HG02678 (cell line): ENCODE data around the gene STX1B.

Source experiments
- ATAC-seq: cut with Tn5 transposase; IDR thresholded peaks from one replicate; pipeline ENCODE4 v1.9.1; 2021; ENCODE audit warnings: mild to moderate bottlenecking, moderate library complexity; ENCODE audit not compliant: unreplicated experiment

Gene STX1B

DNA sequence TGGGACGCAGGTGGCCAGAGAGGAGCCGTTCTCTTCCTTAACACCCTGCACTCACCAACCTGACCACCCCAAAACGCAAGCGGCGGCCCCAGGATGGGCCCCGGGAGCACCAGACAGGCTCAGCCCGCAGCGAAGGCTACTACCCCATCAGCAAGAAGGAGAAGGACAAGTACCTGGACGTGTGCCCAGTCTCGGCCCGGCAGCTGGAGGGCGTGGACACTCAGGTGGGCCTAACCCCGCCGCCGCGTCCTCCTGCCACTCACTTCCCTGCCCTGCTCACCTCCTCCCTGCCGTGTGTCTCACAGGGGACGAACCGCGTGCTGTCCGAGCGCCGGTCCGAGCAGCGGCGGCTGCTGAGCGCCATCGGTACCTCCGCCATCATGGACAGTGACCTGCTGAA lies 30.0 kb downstream of the STX1B start:
- ATAC-seq, result no peak

DNA sequence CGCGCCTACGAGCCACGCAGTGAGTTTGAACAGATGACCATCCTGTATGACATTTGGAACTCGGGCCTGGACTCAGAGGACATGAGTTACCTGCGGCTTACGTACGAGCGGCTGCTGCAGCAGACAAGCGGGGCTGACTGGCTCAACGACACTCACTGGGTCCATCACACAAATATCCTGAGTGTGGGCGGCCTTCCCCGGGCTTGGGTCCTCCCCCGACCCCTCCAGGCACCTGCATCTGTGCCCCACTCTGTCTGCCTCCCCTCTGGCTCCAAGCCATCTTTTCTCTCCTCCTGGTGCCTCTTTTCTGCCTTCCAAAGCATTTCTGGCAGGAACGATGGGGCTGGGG lies 30.4 kb downstream of the STX1B start:
- ATAC-seq, result no peak

DNA sequence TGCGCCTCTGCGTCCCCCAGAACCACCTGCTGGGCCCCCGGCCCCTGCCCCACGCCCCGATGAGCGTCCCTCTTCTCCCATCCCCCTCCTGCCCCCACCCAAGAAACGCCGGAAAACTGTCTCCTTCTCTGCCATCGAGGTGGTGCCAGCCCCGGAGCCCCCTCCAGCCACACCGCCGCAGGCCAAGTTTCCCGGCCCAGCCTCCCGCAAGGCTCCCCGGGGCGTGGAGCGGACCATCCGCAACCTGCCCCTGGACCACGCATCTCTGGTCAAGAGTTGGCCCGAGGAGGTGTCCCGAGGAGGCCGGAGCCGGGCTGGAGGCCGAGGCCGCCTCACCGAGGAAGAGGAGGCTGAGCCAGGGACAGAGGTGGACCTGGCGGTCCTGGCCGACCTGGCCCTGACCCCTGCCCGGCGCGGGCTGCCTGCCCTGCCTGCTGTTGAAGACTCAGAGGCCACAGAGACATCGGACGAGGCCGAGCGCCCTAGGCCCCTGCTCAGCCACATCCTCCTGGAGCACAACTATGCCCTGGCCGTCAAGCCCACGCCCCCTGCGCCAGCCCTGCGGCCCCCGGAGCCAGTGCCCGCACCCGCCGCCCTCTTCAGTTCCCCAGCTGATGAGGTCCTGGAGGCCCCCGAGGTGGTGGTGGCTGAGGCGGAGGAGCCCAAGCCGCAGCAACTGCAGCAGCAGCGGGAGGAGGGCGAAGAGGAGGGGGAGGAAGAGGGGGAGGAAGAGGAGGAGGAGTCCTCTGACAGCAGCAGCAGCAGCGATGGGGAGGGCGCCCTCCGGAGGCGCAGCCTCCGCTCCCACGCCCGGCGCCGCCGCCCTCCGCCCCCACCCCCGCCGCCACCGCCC lies 31.0 kb downstream of the STX1B start:
- no peak for ATAC-seq

DNA sequence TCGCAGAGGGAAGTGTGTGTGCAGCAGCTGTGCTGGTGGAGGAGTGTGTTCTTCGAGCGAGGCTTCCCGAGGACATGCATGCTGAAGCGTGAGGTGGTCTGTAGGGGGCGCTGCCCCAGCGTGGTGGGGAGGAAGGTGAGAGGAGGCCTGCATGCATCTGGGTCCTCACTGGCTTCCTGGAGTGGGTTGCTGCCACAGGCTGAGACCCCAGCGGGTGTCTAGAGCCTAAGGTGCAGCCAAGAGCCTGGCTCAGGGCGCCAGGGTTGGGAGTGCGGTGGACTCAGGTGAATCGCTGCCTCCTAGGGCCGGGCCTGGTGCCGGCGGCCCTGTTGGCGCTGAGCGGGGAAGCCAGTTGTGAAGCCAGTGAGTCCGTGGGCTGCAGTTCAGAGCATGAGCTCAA lies 32.9 kb downstream of the STX1B start:
- no peak for ATAC-seq

DNA sequence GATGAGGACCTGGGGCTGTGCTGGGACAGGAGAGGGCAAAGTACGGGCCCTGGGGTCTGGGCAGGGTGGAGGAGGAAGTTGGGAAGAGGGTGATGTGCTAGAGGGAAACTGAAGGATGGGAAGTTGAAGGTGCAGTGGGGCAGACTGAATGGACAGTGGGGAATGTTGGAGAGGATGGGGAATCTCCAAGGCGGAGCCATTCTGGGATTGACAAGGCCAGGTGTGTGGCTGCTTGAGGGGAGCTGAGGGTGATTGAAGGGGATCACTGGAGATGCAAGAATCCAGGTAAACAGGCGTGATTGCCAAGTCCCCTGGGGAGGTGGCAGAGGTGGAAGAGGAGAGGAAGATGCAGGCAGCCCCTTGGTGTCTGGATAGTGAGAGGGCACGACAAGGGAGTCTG lies 34.0 kb downstream of the STX1B start:
- no peak for ATAC-seq

DNA sequence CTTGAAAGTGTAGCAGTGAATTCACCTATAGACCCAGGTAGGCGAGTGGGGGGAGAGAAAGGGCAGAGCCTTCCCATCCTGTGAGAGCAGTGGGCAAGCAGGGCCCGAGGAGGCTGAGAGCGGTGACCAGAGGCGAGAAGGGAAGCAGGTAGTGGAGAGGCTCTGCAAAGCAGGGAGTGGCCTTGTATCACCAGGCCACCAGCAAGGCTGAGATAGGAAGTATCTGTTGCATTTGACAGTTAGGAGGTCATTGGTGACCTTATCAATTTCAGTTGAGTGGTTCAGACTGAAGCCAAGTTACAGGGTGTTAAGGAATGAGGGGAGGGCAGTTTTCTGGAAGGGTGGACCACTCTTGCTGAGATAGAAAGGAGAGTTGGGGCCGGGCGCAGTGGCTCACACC lies 36.1 kb downstream of the STX1B start:
- no peak for ATAC-seq

DNA sequence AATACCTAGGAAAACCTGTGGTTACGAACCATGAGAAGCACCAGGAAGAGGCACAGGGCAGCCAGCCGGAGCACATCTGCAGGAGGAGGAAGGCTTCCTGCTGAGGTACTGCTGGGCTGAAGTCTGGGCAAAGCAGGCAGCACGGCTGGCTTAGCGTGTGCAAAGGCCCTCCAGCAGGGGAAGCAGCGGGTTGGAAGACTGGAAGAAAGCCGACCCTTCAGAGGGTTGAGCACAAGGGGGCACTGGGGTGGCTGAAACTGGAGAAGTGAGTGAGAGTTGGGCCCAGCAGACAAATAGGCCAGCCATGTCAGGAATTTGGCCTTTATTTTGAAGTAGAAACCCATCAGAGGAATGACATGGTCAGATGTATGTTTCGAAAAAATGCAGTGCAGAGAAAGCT lies 37.6 kb downstream of the STX1B start:
- no peak for ATAC-seq

DNA sequence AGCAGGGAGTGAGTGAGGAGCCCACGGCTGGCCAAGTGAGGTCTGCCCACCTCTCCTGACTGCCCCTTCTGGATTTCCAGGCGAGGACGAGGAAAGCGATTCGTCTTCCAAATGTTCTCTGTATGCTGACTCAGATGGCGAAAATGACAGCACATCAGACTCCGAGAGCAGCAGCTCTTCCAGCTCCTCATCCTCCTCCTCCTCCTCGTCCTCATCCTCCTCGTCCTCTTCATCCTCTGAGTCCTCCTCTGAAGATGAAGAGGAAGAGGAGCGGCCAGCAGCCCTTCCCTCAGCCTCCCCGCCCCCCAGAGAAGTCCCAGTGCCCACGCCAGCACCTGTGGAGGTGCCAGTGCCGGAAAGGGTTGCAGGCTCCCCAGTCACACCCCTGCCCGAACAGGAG lies 39.1 kb downstream of the STX1B start:
- no peak for ATAC-seq

DNA sequence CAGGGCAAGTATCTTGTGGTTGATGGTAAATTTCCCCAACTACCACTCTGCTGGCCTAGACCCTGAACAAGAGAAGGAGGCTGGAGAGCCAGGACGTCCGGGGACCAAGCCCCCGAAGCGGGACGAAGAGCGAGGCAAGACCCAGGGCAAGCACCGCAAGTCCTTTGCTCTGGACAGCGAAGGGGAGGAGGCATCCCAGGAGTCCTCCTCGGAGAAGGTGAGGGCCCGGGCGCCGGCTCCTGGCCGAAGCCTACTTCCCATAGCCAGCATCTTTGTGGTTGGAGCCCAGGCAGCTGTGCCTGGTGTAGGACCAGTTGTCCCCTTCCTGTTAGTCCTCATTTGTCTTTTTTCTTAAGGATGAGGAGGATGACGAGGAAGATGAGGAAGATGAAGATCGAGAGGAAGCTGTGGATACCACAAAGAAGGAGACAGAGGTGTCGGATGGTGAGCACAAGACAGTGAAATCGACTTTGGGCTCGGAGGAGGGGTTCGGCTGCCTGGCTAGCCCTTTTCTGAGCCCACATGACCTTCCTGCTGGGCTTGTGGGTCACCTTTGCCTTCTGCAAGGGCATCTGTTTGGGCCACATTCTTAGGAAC lies 41.1 kb downstream of the STX1B start:
- no peak for ATAC-seq

DNA sequence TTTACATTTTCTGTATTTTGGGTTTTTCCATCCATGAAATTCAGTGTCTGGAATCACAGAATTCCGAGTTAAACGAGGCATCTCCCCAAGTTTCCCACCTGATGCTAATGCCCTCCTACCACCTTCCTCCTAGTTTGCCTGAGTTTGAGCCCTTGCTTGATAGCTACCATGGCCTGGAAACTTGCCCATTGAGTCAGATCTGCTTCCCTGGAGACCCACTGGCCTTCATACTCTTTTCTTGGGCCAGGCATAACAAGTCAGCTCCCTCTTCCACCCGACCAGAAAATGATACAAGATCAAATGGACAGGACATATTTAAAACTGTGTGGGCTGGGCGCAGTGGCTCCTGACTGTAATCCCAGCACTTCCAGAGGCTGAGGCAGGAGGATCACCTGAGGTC lies 42.6 kb downstream of the STX1B start:
- no peak for ATAC-seq

DNA sequence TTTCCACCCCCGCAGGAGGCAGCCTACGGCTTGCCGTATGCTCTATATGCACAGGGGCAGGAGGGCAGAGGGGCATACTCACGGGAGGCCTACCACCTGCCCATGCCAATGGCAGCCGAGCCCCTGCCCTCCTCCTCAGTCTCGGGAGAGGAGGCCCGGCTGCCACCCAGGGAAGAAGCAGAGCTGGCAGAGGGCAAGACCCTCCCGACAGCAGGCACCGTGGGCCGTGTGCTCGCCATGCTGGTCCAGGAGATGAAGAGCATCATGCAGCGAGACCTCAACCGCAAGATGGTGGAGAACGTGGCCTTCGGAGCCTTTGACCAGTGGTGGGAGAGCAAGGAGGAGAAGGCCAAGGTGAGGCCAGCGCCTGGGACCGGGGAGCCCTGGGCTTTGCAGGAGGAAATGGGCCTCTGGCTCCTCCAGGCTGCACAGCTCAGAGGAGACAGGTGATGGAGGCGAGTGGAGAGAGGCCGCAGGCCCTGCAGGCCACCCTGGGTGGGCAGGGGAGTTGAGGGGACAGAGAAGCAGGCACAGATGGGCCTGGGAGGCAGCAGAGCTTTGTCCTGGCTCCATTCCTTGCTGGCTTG lies 44.3 kb downstream of the STX1B start:
- no peak for ATAC-seq

DNA sequence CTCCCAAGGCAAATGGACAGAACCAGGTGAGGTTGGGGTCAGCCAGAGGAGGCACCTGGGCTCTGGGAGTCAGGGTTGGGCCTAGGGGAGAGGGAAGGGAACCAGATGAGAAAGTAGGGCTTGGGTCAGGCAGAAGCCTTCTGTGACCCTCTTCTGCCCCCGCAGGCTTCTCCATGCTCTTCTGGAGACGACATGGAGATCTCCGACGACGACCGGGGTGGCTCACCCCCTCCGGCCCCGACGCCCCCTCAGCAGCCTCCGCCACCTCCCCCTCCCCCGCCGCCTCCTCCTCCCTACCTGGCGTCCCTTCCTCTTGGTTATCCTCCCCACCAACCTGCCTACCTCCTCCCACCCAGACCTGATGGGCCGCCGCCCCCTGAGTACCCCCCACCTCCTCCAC lies 45.0 kb downstream of the STX1B start:
- no peak for ATAC-seq

DNA sequence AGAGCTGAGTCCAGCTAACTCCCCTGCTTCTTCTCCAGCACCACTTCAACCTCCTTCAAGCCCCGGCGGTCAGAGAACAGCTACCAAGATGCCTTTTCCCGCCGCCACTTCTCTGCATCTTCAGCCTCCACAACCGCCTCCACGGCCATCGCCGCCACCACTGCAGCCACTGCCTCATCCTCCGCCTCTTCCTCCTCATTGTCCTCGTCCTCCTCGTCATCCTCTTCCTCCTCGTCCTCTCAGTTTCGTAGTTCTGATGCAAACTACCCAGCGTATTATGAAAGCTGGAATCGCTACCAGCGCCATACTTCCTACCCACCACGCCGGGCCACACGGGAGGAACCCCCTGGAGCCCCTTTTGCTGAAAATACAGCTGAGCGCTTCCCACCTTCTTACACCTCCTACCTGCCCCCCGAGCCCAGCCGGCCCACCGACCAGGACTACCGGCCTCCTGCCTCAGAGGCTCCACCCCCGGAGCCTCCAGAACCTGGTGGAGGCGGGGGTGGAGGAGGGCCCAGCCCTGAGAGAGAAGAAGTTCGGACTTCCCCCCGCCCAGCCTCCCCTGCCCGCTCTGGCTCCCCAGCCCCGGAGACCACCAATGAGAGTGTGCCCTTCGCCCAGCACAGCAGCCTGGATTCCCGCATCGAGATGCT lies 45.7 kb downstream of the STX1B start:
- ATAC-seq, result no peak

DNA sequence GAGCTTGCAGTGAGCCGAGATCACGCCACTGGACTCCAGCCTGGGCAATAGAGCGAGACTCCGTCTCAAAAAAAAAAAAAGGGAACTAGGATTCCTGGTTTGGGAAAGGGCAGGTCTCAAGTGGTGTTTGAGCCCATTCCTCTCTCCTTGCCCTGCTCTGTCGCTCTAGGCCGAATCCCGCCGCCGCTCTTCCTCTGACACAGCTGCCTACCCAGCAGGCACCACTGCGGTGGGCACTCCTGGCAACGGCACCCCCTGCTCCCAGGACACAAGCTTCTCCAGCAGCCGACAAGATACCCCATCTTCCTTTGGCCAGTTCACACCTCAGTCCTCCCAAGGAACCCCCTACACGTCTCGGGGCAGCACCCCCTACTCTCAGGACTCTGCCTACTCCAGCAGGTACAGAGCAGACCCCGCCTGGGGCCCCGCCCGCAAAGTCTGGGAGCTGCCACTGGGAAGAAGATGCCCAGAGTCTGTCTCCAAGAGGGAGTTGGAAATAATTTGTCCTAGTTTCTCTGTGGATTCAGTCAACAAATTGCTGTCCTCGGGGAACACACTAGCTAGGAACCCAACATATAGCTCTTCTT lies 46.4 kb downstream of the STX1B start:
- ATAC-seq, result no peak

DNA sequence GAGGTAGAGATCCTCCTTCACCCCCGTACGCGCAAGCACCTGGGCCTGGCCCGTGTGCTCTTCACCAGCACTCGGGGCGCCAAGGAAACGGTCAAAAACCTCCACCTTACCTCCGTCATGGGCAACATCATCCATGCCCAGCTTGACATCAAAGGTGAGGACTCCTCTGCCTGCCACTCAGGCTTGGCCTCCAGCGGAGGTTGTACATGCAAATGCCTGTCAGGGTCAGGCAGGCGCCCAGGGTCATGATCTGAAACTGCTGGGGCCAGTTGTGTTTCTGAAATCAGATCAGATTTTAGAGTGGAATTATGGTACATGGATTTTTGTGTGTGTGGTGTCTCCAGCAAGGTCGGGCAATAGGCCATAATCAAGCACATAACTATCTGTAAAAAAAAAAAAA lies 49.1 kb downstream of the STX1B start:
- no peak for ATAC-seq

DNA sequence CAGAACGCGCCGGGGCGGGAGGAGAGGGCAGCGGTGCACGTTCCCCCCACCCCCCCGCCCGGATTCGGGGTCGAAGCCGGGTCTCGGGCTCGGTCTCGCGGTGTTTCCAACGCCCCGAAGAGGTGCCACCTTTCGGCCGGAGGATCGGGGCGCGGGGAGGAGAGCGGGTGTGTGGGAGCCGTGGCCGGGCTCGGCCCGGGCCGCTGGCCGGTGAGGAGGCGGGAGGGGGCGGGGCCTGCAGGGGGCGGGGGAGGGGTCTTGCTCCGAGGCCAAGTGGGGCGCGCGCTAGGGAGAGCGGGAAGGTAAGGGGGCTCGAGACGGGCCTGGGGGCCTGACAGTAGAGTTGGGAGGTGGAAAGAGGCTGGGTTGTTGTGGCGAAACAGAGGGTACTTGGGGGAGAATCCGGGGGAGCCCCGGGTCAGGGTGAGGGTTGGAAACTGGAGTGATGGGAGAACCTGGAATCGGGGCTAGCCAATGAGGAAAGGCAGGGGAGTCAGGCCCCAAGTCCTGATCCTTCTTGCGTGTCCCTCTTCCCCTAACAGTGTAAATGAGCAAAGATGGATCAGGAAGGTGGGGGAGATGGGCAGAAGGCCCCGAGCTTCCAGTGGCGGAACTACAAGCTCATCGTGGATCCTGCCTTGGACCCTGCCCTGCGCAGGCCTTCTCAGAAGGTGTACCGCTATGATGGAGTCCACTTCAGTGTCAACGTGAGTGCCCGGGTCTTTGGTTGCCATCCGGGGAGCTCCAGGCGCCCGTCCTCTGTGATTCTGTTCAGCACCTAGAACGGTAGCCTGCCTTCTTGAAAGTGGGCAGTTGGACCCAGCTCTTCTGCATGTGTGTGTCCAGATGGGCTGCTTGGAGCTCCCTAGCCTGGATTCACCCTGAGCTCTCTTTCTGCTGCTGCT lies 52.0 kb downstream of the STX1B start:
- ATAC-seq, result peak; percentile 26

DNA sequence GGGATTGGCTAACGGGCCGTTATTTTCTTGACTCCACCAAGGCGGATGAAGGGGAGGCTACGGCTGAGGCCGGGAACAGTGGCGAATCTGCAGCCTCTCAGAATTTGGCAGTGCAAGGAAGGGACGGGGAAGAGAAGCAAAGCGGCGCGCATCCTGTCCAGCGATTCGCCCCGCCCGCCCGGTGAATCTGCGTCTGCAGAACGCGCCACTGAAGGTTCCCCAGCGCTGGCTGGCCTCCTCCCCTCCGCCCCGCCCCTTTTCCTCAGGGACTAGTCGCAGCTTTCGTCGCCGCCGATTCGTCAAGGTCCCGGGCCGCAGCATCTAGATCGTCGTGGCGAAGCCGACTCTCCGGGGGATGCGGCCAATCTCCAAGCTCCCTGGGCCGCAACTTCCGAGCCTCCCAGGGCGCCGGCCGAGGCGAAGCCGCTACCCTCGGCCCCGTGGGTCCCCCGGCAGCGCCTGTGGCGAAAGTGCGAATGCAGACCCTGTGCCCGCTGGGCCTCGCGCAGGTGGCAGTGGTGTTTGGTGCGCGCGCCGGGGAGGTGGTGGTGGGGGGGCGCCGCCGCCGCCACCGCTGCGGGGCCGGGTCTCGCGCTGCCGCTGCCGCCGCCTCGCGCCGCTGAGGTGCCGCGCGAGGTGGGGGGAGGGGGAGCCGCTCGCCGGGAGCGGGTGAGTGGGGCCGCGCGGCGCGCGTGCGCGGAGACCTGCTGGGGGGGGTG lies 52.8 kb downstream of the STX1B start, which contains the start of gene SETD1A:
TSS of gene SETD1A (plus strand) at position 299 of the 719 bp plus-strand sequence. CDS start 978 bp downstream, outside the sequence.
- peak; percentile 71 for ATAC-seq

DNA sequence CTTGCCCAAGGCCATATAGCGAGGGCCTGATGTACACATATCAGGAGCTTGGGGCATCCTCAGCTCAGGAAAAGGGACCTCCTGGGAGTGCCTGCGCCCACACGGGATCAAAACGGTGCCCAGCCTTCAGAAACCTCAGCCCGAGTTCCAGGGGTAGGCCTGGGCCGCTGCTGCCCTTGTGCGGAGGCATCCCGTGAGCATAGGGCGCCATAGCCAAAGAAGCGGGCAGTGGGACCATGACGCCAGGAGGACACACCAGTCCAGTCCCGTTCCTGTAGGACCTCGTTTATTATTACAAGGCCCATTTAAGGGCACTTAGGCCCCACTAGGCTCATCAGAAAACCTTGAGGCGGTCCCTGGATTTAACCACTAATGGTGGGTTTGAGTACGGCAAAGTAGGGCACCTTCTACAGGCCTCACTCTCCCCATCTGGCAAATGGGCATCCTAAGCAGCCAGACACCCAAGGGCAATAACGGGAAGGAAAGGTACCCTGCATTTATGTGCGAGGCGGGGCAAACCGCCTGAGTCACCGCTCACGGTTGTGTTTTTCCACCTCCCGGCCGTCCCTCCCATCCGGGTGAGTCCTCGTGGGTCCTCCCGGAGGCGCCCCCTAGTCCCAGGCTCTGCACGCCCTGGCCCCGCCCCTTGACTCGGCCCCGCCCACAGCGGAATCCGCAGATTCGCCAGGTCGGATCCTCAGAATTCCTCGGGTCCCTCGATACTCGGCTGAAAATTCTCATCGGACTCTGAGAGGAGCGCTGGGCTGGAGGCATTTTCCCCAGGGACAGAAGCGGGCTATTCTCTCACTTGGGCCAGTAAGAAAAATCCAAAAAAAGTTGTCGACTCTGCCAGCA lies 53.6 kb downstream of the STX1B start:
- peak; percentile 39 for ATAC-seq

DNA sequence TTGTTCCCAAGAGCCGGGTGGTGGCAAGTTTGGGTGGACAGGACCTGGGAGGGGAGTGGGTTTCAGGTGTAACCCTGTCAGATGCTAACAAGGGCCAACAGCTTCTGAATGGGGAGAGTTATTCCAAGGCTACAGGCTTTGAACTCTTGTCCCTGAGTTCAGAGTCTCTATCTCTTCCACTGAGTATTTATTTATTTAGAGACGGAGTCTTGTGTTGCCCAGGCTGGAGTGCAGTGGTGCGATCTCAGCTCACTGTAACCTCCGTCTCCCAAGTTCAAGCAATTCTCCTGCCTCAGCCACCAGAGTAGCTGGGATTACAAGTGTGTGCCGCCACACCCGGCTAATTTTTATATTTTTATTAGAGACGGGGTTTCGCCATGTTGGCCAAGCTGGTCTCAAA lies 55.4 kb downstream of the STX1B start:
- no peak for ATAC-seq
